MV-4-11 (cell line): Measurements from ENCODE around the gene RBMXL3.
"Not testable (repeated sequence)": the region's sequence is repeated elsewhere in the genome, so short reads cannot be mapped to it uniquely, and the experiment has no call there.

Source experiments
- DNase-seq: peaks from one replicate; lab custom pipeline; 2025; lab: John Stamatoyannopoulos, UW

The RBMXL3 gene

DNA sequence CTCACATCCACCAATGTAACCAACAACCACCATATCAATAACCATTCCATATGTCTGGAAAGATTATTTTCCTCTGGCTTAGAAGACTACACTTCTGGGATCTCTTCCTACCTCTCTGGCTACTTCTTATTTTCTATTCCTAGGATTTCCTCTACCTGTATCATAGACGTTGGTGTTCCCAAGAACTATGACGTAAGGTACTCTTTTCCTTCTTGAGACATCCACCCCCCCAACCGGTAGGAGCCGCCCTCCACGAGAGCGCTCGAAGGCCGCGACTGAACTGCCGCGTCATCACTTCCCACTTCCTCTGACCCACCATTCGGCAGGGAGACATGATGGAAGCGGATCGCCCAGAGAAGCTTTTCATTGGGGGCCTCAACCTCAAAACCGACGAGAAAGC, at the start of gene RBMXL3:
RBMXL3 (plus strand) TSS at position 301 of the 400 bp plus-strand sequence; CDS start at position 333, 32 bp downstream.
- DNase-seq: no peak

DNA sequence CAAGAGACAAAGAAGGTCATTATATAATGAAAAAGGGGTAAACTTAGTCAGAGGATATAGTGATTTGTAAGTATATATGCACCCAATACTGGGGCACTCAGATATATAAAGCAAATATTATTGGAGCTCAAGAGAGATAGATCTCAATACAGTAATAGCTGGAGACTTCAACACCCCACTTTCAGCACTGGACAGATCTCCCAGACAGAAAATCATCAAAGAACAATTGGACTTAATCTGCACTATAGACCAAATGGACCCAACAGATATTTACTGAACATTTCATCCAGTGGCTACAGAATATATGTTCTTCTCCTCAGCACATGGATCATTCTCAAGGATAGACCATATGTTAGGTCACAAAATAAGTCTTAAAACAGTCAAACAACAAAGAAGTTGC, 47.2 kb upstream of the RBMXL3 start:
- no peak for DNase-seq

DNA sequence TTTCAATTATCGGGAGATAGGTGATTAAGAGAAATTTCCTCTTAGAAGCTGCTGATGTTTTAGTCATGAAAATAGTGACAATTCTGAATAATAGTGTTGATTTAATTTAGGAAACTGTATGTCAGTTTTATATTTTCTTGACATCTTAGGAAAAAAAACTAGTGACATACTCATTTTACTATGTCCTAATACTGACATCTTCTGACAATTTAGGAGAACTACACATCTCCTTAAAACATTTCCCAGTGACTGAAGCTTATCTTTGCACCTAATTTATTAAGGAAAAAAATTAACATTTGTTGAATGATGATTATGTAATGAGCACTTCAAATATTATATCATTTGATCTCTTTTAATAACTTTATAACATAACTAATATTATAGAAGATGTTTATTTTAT, 42.0 kb upstream of the RBMXL3 start:
- no peak for DNase-seq

DNA sequence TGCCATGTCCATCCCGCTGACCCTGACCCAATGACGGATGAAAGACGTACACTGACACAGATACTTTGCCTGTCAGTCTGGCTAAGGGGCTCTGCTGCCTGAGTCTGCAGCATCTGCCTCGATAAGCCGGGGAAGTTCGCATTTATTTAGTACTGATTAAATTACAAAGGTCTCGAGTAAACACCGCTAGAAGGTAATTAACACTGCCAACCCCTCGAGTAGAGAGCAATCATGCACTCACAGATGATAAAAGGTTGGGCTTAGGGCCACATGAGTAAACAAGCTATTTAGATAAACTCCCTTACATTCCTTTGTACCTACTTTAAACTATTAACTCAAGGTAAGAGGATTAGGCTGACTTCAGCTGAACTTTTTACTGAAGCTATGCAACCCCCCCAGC, 16.0 kb upstream of the RBMXL3 start:
- DNase-seq: no peak

DNA sequence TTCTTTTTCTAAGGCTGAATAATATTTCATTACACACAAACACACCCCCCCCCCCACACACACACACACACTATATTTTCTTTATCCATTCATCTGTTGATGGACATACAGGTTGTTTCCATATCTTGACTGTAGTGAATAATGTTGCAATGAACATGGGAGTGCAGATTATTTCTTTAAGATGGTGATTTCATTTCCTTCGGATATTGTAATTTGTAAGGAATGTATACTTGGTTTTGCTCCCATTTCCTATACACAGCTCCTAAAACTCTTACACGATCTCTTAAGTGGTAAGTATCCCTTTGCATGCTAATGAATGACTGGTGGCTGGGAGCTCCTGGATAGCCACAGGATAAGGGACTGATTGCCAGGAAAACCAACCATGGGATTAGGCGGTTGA, 14.7 kb upstream of the RBMXL3 start:
- DNase-seq: no peak

DNA sequence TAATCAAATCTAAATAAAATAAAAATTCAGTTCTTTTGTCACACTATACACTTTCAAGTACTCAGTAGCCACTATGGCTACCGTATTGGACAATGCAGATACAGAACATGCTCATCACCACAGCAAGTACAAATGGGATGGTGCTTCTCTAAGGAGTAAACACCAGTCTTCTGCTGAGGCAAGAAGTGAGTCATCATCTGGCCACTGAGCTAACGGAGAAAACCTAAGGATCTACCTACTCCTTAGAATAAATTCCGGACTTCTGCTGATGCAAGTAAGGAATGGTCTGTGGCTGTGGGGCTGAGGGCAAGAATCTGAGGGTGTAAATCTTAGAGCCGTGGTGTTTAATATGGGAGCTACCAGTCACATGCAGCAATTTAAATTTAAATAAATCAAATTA, 11.3 kb upstream of the RBMXL3 start:
- no peak for DNase-seq

DNA sequence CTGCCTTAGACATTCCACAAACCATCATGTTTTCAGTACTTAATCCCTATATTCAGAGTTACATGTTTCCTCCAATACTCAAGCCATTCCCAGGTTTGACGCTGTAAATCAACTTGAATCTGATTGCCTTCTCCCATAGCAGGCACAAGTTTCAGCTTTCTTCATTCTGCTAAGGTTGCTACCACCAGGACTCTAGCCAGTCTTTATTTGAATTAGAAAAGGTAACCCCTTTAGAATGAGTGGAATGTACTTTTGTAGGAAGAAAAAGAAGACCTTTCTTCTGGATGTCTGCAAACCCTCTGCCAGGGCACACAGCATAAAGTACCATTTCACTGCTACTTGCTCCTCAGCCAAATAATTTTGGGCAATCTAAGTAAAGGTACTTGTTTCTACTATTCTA, 10.7 kb upstream of the RBMXL3 start:
- no peak for DNase-seq

DNA sequence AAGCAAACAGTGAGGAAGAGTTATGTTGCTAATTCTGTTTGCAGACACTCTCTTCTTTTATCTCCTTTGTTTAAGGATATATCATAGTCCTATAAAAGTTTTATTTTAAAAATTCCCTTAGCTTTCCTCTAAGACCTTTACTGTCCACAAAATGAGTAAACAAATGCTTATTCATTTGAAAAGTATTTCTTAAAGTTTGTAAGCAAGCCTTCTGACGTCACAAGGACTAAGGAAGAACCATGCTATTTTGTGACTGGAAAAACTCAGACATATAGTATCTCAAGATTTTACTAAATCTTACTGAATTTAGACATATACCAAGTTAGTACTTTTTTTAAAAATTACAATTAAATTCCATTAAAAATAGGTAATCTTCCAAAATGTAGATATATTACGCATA, 5.2 kb upstream of the RBMXL3 start:
- DNase-seq: no peak

DNA sequence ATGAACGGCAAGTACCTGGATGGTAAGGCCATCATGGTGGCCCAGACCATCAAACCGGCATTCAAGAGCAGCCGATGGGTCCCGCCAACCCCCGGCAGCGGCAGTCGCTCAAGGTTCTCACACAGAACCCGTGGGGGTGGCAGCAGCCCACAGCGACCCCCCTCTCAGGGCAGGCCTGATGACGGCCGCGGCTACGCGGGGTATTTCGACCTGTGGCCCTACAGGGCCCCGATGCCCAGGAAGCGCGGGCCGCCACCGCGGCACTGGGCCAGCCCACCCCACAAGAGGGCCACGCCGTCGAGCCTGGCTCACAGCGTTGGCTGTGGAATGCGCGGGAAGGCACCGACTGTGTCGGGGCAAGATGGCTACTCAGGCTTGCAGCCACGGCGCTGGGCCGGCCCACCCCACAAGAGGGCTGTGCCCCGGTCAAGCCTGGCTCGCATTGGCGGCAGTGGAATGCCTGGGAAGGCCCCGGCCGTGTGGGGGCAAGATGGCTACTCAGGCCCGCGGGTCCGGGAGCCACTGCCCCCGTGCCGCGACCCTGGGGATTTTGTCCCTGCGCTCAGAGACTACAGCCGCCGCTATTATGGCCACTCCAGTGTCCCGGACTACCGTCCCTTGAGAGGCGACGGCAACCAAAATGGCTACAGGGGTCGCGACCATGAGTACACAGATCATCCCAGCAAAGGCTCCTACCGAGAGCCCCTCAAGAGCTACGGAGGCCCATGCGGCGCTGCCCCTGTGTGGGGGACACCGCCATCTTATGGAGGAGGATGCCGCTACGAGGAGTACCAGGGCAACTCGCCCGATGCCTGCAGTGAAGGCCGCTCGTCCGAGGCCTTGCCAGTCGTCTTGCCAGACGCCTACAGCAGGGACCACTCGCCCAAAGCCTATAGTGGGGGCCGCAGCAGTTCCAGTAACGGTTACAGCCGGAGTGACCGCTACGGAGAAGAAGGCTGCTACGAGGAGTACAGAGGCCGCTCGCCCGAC, 731 bp downstream of the RBMXL3 start:
- no peak for DNase-seq

DNA sequence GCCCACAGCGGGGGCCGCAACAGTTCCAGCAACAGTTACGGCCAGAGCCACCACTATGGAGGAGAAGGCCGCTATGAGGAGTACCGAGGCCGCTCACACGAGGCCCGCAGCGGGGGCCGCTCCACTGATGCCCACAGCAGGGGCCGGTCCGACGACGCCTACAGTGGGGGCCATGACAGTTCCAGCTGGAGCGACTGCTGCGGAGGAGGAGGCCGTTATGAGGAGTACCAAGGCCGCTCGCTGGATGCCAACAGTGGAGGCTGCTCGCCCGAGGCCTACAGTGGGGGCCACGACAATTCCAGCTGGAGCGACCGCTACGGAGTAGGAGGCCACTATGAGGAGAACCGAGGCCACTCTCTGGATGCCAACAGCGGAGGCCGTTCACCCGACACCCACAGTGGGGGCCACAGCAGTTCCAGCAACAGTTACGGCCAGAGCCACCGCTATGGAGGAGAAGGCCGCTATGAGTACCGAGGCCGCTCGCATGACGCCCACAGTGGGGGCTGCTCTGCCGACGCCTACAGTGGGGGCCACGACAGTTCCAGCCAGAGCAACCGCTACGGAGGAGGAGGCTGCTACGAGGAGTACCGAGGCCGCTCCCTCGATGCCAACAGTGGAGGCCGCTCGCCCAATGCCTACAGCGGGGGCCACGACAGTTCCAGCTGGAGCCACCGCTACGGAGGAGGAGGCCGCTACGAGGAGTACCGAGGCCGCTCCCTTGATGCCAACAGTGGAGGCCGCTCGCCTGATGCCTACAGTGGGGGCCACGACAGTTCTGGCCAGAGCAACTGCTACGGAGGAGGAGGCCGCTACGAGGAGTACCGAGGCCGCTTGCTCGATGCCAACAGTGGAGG, 1.7 kb downstream of the RBMXL3 start:
- DNase-seq: no peak

DNA sequence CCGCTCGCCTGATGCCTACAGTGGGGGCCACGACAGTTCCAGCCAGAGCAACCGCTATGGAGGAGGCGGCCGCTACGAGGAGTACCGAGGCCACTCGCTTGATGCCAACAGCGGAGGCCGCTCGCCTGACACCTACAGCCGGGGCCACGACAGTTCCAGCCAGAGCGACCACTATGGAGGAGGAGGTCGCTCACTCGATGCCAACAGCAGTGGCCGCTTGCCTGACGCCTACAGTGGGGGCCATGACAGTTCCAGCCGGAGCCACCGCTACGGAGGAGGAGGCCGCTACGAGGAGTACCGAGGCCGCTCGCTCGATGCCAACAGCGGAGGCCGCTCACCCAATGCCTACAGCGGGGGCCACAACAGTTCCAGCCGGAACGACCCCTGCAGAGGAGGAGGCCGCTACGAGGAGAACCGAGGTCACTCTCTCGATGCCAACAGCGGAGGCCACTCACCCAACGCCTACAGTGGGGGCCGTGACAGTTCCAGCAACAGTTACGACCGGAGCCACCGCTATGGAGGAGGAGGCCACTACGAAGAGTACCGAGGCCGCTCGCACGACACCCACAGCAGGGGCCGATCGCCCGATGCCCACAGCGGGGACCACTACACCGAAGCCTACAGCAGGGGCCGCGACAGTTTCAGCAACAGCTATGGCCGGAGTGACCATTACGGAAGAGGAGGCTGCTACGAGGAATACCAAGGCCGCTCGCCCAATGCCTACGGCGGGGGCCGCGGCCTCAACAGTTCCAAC, 2.5 kb downstream of the RBMXL3 start:
- no peak for DNase-seq

DNA sequence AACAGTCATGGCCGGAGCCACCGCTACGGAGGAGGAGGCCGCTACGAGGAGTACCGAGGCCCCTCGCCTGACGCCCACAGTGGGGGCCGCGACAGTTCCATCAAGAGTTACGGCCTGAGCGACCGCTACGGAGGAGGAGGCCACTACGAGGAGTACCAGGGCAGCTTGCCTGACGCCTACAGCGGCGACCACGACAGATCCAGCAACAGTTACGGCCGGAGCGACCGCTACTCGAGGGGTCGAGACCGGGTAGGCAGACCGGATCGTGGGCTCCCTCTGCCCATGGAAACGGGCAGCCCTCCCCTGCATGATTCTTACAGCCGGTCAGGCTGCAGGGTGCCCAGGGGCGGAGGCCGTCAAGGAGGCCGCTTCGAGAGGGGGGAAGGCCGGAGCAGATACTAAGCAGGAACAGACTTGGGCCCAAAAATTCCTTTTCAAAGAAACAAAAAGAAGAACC, 3.1 kb downstream of the RBMXL3 start:
- no peak for DNase-seq

DNA sequence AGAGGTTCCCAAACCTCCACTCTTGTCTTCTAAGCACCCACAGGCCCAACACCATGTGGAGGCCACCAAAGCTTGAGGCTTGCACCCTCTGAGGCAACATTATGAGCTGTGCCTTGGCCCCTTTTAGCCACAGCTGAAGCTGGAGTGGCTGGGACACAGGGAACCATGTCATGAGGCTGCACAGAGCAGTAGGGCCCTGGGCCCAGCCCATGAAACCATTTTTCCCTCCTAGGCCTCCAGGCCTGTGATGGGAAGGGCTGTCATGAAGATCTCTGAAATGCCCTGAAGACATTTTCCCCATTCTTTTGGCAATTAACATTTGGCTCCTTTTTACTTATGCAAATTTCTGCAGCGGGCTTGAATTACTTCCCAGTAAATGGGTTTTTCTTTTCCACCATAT, 14.8 kb downstream of the RBMXL3 start:
- DNase-seq: no peak

DNA sequence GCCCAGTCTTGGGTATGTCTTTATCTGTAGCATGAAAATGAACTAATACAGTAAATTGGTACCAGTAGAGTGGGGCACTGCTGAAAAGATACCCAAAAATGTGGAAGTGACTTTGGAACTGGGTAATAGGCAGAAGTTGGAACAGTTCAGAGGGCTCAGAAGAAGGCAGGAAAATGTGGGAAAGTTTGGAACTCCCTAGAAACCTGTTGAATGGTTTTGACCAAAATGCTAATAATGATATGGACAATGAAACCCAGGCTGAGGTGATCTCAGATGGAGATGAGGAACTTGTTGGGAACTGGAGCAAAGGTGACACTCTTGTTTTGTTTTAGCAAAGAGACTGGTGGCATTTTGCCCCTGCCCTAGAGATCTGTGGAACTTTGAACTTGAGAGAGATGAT, 20.3 kb downstream of the RBMXL3 start:
- not testable (repeated sequence) for DNase-seq

DNA sequence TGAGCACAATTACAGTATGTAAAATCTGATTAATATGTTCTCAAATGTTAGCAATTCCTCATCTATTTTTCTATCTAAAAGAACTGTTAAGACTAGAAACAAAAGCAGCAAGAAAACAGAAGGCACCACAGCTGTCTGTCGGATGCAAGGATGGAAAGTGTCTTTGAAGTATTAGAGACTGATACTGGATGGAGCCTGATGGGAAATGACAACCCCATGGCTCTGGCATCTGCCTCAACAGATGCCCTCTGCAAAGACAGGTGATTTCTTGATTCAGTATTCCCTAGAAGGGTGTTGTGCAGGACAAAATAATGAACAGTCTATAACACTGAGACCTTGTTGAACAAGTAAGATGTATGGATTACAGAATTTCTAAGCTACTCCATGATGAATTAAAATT, 24.9 kb downstream of the RBMXL3 start:
- no peak for DNase-seq

DNA sequence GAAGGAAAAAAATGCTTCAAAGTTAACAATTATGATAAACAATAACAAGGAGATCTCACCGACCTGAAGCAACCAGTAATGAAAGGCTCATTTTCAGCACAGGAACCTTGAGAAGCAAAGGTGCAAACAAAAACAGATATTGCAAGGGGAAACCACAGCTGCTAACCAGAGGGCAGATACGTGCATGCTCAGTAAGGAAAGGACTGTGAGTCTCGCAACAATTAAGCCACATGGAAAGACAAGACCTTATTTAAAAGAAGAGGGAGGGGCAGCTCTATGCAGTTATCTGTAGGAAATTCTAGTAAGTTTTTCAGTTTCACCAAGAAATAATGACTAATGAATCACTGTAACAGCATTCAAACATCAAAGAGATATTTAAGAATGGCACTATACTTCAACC, 25.4 kb downstream of the RBMXL3 start:
- DNase-seq: no peak

DNA sequence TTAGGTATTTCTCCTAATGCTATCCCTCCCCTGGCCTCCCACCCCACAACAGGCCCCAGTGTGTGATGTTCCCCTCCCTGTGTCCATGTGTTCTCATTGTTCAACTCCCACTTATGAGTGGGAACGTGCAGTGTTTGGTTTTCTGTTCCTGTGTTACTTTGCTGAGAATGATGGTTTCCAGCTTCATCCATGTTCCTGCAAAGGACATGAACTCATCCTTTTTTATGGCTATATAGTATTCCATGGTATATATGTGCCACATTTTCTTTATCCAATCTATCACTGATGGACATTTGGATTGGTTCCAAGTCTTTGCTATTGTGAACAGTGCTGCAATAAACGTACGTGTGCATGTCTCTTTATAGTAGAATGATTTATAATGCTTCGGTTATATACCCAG, 28.1 kb downstream of the RBMXL3 start:
- DNase-seq: not testable (repeated sequence)

DNA sequence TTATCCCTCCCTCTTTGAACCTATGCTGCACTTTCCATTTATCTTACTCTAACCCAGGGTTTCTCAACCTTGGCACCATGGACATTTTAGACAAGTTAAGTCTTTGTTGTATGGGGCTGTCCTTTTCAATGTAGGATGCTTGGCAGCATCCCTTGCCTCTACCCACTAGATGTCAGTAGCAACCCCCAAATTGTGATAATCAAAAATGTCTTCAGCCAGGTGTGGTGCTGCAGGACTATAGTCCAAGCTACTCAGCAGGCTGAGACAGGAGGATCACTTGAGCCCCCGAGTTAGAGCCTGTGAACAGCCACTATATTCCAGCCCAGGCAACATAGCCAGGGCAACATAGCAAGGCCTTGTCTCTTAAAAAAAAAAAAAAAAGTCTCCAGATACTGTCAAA, 37.7 kb downstream of the RBMXL3 start:
- DNase-seq: no peak

DNA sequence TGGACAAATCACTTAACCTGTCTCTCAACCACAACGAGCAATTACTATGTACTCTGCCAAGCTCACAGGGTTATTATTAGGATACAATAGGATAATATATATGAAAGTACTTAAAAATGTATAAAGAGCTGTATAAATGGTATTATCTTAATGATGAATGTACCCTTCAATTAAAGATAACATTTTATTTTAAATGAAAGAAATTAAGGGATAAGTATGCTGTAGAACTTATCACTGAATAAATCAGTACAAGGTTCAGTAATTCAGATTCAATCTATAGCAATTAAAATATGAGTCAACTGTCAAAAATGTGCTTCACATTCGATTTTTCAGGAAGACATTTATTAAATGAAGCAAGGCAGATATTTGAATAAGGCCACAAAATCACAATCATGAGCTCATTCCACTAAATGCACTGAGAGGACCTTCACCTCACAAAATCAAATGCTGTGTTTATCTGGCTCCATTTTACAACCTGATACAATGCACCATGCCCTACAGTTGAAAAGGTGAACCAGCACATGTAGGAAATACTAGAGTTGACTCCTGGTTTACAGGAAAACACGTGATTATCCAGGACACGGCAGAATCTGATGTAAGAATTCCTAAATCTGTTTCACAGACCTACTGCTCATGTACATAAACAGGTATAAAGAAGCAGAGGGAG, 40.3 kb downstream of the RBMXL3 start:
- no peak for DNase-seq

DNA sequence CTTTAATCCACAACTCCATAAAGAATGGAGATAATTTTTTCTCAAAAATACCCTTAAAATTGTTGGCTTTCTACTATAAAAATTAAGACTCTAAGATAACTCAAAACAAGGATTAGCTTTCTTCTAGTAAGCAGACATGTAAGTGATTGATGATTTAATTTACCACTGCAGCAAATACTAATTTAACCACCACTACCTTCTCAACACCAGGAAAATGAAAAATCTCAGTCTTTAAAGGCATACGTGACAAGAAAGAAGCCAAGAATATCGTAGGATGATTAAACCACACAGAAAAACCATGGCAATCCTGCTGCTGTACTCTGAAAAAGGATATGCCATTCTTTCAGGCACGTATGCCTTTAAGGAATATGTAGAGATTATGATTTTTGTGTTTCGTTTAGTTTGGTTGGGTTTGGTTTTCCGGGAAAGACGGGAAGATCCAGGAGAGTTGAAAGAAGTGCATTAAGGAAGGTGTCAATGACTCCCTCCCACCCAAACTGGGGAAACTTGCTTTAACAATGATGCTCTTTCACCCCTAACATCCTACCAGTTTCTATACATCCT, 43.8 kb downstream of the RBMXL3 start:
- DNase-seq: no peak
